ENCODE data around the gene HOATZ. TPM values are rescaled to one million over a fixed set of nuclear protein-coding genes. Genes with fewer than 3 reads are reported as not detected.

Gene HOATZ
- not detected in 2 replicates for total RNA-seq

DNA sequence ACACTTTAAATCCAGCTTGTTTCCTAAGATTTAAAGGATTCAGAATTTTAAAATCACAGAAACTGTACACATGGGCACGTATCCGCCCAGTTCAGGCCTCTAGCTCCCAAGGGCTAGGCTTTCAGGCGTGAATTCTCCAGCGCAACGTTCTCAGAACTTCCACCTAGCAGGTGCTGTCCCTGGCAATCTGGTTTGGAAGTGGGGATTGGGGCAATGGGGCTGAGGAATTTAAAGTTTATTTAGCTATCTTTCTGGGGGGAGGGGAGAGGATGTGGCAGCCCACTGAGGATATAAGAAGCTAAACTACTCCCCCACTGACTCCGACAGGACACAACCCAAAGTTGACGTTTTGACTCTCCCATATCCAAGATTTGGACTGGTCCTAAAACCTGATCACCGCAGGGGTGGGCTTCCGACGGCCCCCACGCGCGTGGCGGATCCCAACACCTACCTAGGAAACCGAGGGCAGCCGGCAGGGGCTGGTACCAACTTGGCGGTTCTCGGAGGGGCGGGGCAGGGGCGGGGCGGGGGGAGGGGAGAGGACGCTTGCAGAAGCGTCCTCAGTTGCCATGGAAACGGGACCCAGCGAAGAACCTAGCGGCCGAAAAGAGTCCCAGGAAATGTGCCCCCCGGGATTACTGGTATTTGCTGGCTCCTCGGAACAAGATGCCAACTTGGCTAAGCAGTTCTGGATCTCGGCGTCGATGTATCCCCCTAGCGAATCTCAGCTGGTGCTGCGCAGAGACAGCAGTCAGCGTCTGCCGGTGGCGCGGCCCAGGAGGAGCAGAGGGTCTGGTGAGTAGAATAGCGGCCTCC lies at the start of gene HOATZ:
Gene HOATZ (plus strand): TSS at position 563 of the 816 bp plus-strand sequence. CDS start 7 bp downstream, at position 570.

GRCh38 chr11:111512296-111513239 lies 2.0 kb upstream of the HOATZ start, which contains the start of gene BTG4:
Gene BTG4, minus strand, starts transcription at chr11:111512386. Its CDS starts 13,610 bp downstream, at chr11:111498776.

DNA sequence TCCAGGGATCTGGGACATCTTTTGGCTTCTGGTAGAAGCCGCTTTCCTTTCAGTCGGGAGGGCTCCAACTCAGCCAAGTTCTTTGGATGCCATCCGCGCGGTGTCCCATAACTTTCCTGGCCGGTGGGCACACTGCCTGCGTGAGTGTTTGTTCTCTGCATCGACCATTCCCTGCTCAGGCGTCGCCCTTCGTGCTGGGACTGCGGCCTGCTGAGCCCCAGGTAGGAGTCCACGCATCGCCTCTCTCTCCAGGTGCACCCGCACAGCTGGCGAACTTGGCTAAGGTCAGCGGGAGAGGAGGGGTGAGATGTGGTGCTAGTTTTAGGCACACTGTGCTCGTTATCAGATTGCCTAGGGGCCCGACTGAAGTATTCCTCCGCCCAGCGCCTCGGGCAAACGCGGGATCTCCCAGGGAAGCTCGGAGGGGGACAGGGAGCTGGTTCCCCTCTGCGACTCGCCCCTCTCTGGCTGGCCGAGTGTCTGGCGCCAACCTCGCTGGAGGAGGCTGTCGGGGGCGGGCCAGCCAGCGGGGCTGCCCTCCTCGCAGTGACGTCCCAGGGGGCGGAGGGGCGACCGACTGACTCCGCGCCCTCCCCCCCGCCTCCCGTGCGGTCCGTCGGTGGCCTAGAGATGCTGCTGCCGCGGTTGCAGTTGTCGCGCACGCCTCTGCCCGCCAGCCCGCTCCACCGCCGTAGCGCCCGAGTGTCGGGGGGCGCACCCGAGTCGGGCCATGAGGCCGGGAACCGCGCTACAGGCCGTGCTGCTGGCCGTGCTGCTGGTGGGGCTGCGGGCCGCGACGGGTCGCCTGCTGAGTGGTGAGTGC lies 25.7 kb downstream of the HOATZ start, which contains the start of gene LAYN:
Gene LAYN (plus strand): TSS at position 607 of the 823 bp plus-strand sequence. CDS start 124 bp downstream, at position 731.

Small RNA genes lying within 50 kb of the gene (small RNA-seq; reads per million reads assigned to genes)
- gene MIR34B (ENCODE audit: low replicate concordance), result 20.6 reads per million, percentile 97 among the genes with 10 or more reads in this experiment
- gene MIR34C (ENCODE audit: low replicate concordance), result 27.5 reads per million, percentile 97 among the genes with 10 or more reads in this experiment

Other genes with a start within 250 kb of the HOATZ start
- 0.14 TPM in 1 of 2 replicates, not detected in the other for gene POU2AF3, start 216.2 kb upstream of the HOATZ start, total RNA-seq
- gene POU2AF1, start 135.5 kb upstream of the HOATZ start, total RNA-seq, result not detected in 2 replicates
- gene BTG4, start 2.4 kb upstream of the HOATZ start, total RNA-seq, result not detected in 2 replicates
- gene LAYN, start 25.9 kb downstream of the HOATZ start, total RNA-seq, result 9.6 and 21.9 TPM in 2 replicates
- gene SIK2, start 87.7 kb downstream of the HOATZ start, total RNA-seq, result 6.8 and 12.6 TPM in 2 replicates